Adrenal gland (tissue), 12 donors: Measurements from ENCODE around the gene DLGAP3. TPM values are rescaled to one million over a fixed set of nuclear protein-coding genes. Genes with fewer than 3 reads are reported as not detected.
"Not testable (repeated sequence)": the region's sequence is repeated elsewhere in the genome, so short reads cannot be mapped to it uniquely, and the experiment has no call there.

Experiments used
- DNase-seq, 7 donors: peaks; one replicate each; pipeline ENCODE4 v3.0.0-alpha.2; 2019 to 2020
- H3K27ac ChIP-seq, 5 donors: fragments of 200-600 bp; sonication (generic) in 4 of 5; 1 replicate in 3 of 5; 2 replicates in 2 of 5; pipeline versions ENCODE4 v1.5.1 to v1.8.0; 2016 to 2020; ENCODE audit warnings: mild to moderate bottlenecking in 1 of 5
- H3K27me3 ChIP-seq: fragments of 200-600 bp; 2 replicates; pipeline ENCODE4 v1.8.0; 2021
- H3K36me3 ChIP-seq, 2 donors: fragments of 200-600 bp; replicated peaks in 1 of 2; 1 replicate in 1 of 2; 2 replicates in 1 of 2; pipeline versions ENCODE4 v1.5.1 to v1.8.0; 2018 to 2022
- H3K4me1 ChIP-seq, 2 donors: fragments of 200-600 bp; replicated peaks in 1 of 2; 1 replicate in 1 of 2; 2 replicates in 1 of 2; pipeline versions ENCODE4 v1.5.1 to v1.8.0; 2018 to 2021
- H3K4me3 ChIP-seq, 4 donors: fragments of 200-600 bp; sonication (generic) in 3 of 4; one replicate each; pipeline ENCODE4 v1.5.1; 2016 to 2018
- H3K9me3 ChIP-seq, 3 donors: fragments of 200-600 bp; sonication (generic) in 1 of 3; replicated peaks in 1 of 3; 1 replicate in 2 of 3; 2 replicates in 1 of 3; pipeline versions ENCODE4 v1.5.1 to v1.8.0; 2016 to 2021
- CTCF ChIP-seq, 6 experiments: fragments of 450-650 bp in 4 of 6; fragments of 200-600 bp in 2 of 6; sonication (generic) in 1 of 6; IDR thresholded peaks; 1 replicate in 5 of 6; 2 replicates in 1 of 6; pipeline versions ENCODE4 v1.5.1 to v1.8.0; 2016 to 2021; ENCODE audit warnings: antibody characterized with exemption in 6 of 6, mild to moderate bottlenecking in 2 of 6, moderate library complexity in 1 of 6
- POLR2A ChIP-seq, 2 donors: fragments of 450-650 bp; IDR thresholded peaks; one replicate each; pipeline ENCODE4 v1.6.1; 2017; ENCODE audit warnings: antibody characterized with exemption in 2 of 2, mild to moderate bottlenecking in 2 of 2, moderate library complexity in 1 of 2
- WGBS, 4 donors: extraction: QIAGEN DNeasy Blood & Tissue Kit in 2 of 4; methylation state at CpG; one replicate each; pipeline versions ENCODE4 v1.1.5 to v1.1.7; 2013 to 2017; 5-methylcytosine and 5-hydroxymethylcytosine counted together
- intact Hi-C, 2 donors: fragments of 100-400 bp; cut with DNase I; formaldehyde crosslinking; loops; one replicate each; pipeline versions ENCODE4 v1.14.1 to v1.15.0; 2022 to 2023
- polyA plus RNA-seq, 3 donors: library from polyadenylated mRNA; stranded (reverse); fragments of 200-250 nt in 2 of 3; fragments of 350-450 nt in 1 of 3; fragmentation: Illumina TruSeq in 1 of 3; extraction: RNeasy Lipid Tissue Mini Kit (QIAGEN cat#74804) in 1 of 3; gene quantifications; one replicate each; pipeline ENCODE4 v1.2.3, GENCODE V29; 2013 to 2014
- total RNA-seq, 9 donors: library from RNA; depleted of rRNA in 4 of 9; stranded (reverse); fragments of >200 nt in 4 of 9; fragments of 120-200 nt in 1 of 9; fragmentation: NEBNext Ultra II Directional in 1 of 9; extraction: Animal tissue kit (Norgen Biotek cat#: 25700) in 1 of 9; gene quantifications; one replicate each; pipeline versions ENCODE4 v1.1.0 to v1.2.4, GENCODE V29; 2013 to 2023
- donor health status: healthy with polysubstance abuse.
- donor health status: Bipolar disorder and iron deficiency.
- donor health status: DM: yes; HTN: yes; CAD: no.
- donor health status: DM: no; HTN: no; CAD: no.
- donor health status: DM: no; HTN: no; CAD: no.
- donor health status: DM: yes; HTN: yes; CAD: no.

Gene DLGAP3
- total and polyA plus RNA-seq, 12 donors: 0.13 to 1.6 (median 0.47) TPM

GRCh38 chr1:34825455-34826091 lies 103.9 kb downstream of the DLGAP3 start:
- Histone ChIP-seq H3K27ac (peak overlapping the region in 2 of 5 donors; percentile 30 to 39), H3K4me3 (no peak overlapping the region), H3K36me3 (no peaks in the 10 kb centered on the region), H3K9me3 (no peaks in the 10 kb centered on the region), H3K27me3 (no peaks in the 10 kb centered on the region), H3K4me1 (peaks cover 0 to 10% of the 10 kb centered on the region in 2 donors)
- WGBS, 4 donors: 53 to 75% (median 57%) methylated on average over 2 to 11 of the region's 11 CpGs
- TF ChIP-seq CTCF (IDR thresholded peaks at IDR 0.05) (no peak), POLR2A (IDR thresholded peaks at IDR 0.05) (no peak)
- intact Hi-C loops: no loop called here
- DNase-seq: no peak

DNA sequence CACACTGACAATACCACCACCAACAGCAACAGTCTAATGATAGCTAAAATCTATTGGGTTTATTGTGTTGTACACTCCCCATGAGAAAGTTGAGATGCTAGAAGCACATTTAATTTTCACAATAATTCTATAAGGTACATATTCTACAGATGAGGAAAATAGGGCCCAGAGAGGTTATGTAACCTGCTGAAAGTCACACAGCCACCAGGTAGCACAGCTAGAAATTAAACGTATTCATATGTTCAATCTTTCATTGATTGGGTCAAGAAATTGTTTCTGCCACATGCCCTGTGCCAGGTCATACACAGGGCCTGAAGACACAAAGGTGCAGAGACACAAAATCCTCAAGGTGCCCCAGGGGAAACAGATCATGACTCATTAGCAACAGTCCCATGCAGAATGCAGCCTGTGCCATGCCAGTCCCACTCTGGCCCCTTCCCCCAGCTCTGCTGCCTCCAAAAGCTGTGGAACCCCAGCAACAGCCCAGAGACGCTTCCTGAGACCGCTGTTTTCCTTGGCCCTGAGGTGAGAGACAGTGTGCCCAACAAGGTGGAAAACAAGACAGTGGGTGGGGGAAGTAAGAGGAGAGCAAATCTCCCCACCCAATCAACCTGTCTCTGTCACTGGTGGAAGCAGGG lies 104.5 kb downstream of the DLGAP3 start:
- intact Hi-C loops: no loop called here
- 88 to 95% (median 93%) methylated on average over 3 of the region's 3 CpGs for WGBS, 4 donors
- DNase-seq: no peak
- no peaks in the 10 kb centered on the region for H3K9me3 ChIP-seq
- no peaks in the 10 kb centered on the region for H3K27me3 ChIP-seq
- peaks cover 0 to 10% of the 10 kb centered on the region in 2 donors for H3K4me1 ChIP-seq
- peak overlapping the region in 2 of 5 donors; percentile 30 to 39 for H3K27ac ChIP-seq
- TF ChIP-seq CTCF (IDR thresholded peaks at IDR 0.05): no peak
- TF ChIP-seq POLR2A (IDR thresholded peaks at IDR 0.05): no peak
- H3K4me3 ChIP-seq: no peak overlapping the region
- H3K36me3 ChIP-seq: no peaks in the 10 kb centered on the region

GRCh38 chr1:34822202-34822601 lies 107.2 kb downstream of the DLGAP3 start:
- WGBS, 4 donors: 81 to 84% (median 82%) methylated on average over 3 of the region's 3 CpGs
- no peak for DNase-seq
- intact Hi-C loops: no loop called here
- Histone ChIP-seq H3K4me1 (peaks cover 0 to 10% of the 10 kb centered on the region in 2 donors), H3K36me3 (no peaks in the 10 kb centered on the region), H3K9me3 (no peaks in the 10 kb centered on the region), H3K4me3 (no peak overlapping the region), H3K27me3 (no peaks in the 10 kb centered on the region), H3K27ac (no peak overlapping the region)
- no peak for TF ChIP-seq CTCF (IDR thresholded peaks at IDR 0.05)
- TF ChIP-seq POLR2A (IDR thresholded peaks at IDR 0.05): no peak

DNA sequence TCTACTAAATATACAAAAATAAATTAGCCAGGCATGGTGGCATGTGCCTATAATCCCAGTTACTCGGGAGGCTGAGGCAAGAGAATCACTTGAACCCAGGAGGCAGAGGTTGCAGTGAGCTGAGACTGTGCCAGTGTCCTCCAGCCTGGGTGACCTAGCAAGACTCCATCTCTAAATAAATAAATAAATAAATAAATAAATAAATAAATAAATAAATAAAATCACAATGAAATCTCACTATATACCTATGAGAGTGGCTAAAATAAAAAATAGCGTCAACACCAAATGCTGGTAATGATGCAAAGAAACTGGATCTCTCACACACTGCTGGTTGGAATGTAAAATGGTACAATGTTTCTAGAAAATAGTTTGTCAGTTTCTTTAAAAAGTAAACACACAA lies 110.6 kb downstream of the DLGAP3 start:
- H3K9me3 ChIP-seq, intact Hi-C loops, H3K4me1 ChIP-seq, H3K4me3 ChIP-seq, H3K27ac ChIP-seq, H3K27me3 ChIP-seq, H3K36me3 ChIP-seq, DNase-seq: not testable (repeated sequence)
- 95 to 99% (median 97%) methylated on average over 2 of the region's 2 CpGs for WGBS, 4 donors

DNA sequence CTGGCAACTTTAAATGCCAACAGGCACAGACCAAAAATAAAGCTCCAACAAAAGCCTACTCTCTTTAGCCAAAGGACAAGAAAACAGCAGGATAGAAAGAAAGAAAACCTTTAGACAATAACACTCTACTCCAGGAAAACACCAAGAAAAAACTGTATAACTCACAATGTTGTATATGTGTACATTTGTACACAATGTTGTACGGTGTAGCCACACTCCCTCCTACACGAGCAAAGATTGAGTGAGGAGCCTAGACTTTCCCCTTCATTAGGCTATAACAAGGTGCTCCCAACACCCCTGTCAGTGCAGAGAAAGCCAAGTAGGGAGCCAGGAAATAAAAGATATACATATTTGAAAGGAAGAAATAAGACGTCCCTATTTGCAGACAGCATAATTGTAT lies 112.7 kb downstream of the DLGAP3 start:
- intact Hi-C loops: no loop called here
- 71 to 79% (median 77%) methylated on average over 3 of the region's 3 CpGs for WGBS, 4 donors
- Histone ChIP-seq H3K4me3 (no peak overlapping the region), H3K27ac (no peak overlapping the region), H3K9me3 (no peaks in the 10 kb centered on the region), H3K4me1 (no peaks in the 10 kb centered on the region), H3K27me3 (no peaks in the 10 kb centered on the region), H3K36me3 (no peaks in the 10 kb centered on the region)
- no peak for DNase-seq
- TF ChIP-seq CTCF (IDR thresholded peaks at IDR 0.05) (no peak), POLR2A (IDR thresholded peaks at IDR 0.05) (no peak)
